ENCODE measurements around the gene PCDHGA4.

PCDHGA4 gene

GRCh38 chr5:141402553-141403243 is 47.9 kb downstream of the PCDHGA4 start, which contains the start of gene PCDHGA9:
Gene PCDHGA9, plus strand, starts transcription at chr5:141402778. Its CDS starts 175 bp downstream, at chr5:141402953.
- H3K27ac ChIP-seq (ENCODE audit: low read depth, low read length) = no peak within 1 kb of the TSS
- no peaks in the 10 kb centered on the region for H3K4me1 ChIP-seq (ENCODE audit: control insufficient read depth, insufficient read depth, low read length, unreplicated experiment)
- no peaks in the 10 kb centered on the region for H3K79me2 ChIP-seq (ENCODE audit: control insufficient read depth, insufficient read depth, low read length, unreplicated experiment)
- peaks cover 79% of the 10 kb centered on the region for H3K27me3 ChIP-seq (ENCODE audit: insufficient read depth, low read length)
- H2AFZ ChIP-seq (ENCODE audit: low read length, unreplicated experiment) = no peak within 1 kb of the TSS
- H3K4me3 ChIP-seq (ENCODE audit: low read depth, low read length) = peak within 1 kb of the TSS; percentile 58
- peaks cover 5% of the 10 kb centered on the region for H3K36me3 ChIP-seq (ENCODE audit: insufficient read depth, low read length)

DNA sequence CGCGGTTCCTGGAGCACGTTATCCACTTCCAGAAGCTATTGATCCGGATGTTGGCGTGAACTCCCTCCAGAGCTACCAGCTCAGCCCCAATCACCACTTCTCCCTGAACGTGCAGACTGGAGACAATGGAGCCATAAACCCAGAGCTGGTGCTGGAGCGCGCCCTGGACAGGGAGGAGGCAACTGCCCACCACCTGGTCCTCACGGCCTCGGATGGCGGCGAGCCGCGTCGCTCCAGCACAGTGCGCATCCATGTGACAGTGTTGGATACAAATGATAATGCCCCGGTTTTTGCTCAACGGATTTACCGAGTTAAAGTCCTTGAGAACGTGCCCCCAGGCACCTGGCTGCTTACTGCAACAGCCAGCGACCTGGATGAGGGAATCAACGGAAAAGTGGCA is 48.6 kb downstream of the PCDHGA4 start:
- H3K27ac ChIP-seq (ENCODE audit: low read depth, low read length) = no peak overlapping the region
- H3K27me3 ChIP-seq (ENCODE audit: insufficient read depth, low read length) = peaks cover 85% of the 10 kb centered on the region
- H3K4me1 ChIP-seq (ENCODE audit: control insufficient read depth, insufficient read depth, low read length, unreplicated experiment) = no peaks in the 10 kb centered on the region
- peak overlapping the region; percentile 58; the same call in 1 of the 2 replicates for H3K4me3 ChIP-seq (ENCODE audit: low read depth, low read length)
- no peak overlapping the region for H2AFZ ChIP-seq (ENCODE audit: low read length, unreplicated experiment)
- H3K36me3 ChIP-seq (ENCODE audit: insufficient read depth, low read length) = peaks cover 5% of the 10 kb centered on the region
- H3K79me2 ChIP-seq (ENCODE audit: control insufficient read depth, insufficient read depth, low read length, unreplicated experiment) = no peaks in the 10 kb centered on the region
